Activated naive CD8-positive, alpha-beta T cell treated with anti-CD3 and anti-CD28 coated beads, Interleukin-2, amount 50 U/mL, for 16 hours (primary cell): Measurements from ENCODE around the gene GGT6.

Experiments used
- DNase-seq: peaks from one replicate; pipeline ENCODE4 v3.0.0-alpha.2; 2020; ENCODE audit warnings: low read depth, low spot score

The GGT6 gene

GRCh38 chr17:4551796-4552525, 8.4 kb downstream of the GGT6 start:
- DNase-seq = no peak

- no peak for DNase-seq
These were observed 9.2 kb downstream of the GGT6 start for GRCh38 chr17:4551141-4551540.

GRCh38 chr17:4550534-4551039, 9.8 kb downstream of the GGT6 start:
- no peak for DNase-seq

GRCh38 chr17:4549781-4550533, 10.4 kb downstream of the GGT6 start:
- no peak for DNase-seq

- DNase-seq = no peak
These were observed 11.5 kb downstream of the GGT6 start for GRCh38 chr17:4548721-4549531.

- no peak for DNase-seq
These were observed 12.3 kb downstream of the GGT6 start for GRCh38 chr17:4548061-4548461.

- no peak for DNase-seq
These were observed 13.1 kb downstream of the GGT6 start for GRCh38 chr17:4547118-4547906.

GRCh38 chr17:4545217-4545951, 15.0 kb downstream of the GGT6 start:
- DNase-seq = no peak

GRCh38 chr17:4544951-4545216, 15.5 kb downstream of the GGT6 start:
- no peak for DNase-seq

GRCh38 chr17:4544135-4544950, 16.0 kb downstream of the GGT6 start:
- DNase-seq = no peak

GRCh38 chr17:4543557-4544026, 16.8 kb downstream of the GGT6 start:
- no peak for DNase-seq

- DNase-seq = no peak
These were observed 17.6 kb downstream of the GGT6 start for GRCh38 chr17:4542726-4543191.

GRCh38 chr17:4542003-4542725, 18.2 kb downstream of the GGT6 start:
- no peak for DNase-seq

- DNase-seq = no peak
These were observed 18.9 kb downstream of the GGT6 start for GRCh38 chr17:4541328-4542002.

- no peak for DNase-seq
These were observed 19.6 kb downstream of the GGT6 start for GRCh38 chr17:4540687-4541327.

GRCh38 chr17:4540224-4540651, 20.1 kb downstream of the GGT6 start:
- no peak for DNase-seq

GRCh38 chr17:4539576-4540223, 20.7 kb downstream of the GGT6 start:
- DNase-seq = no peak
